Liver (tissue), 9 donors: ENCODE data around the gene CST9. TPM values are rescaled to one million over a fixed set of nuclear protein-coding genes. Genes with fewer than 3 reads are reported as not detected.

Source experiments
- DNase-seq: peaks from one replicate; pipeline ENCODE4 v3.0.0-alpha.2; 2017; ENCODE audit warnings: low spot score
- H3K27ac ChIP-seq, 2 donors: one replicate each; pipeline ENCODE4 v1.7.0; 2013; ENCODE audit warnings: inconsistent platforms in 2 of 2, low read length in 2 of 2, control low read depth in 1 of 2, low read depth in 1 of 2, mild to moderate bottlenecking in 1 of 2
- H3K27me3 ChIP-seq, 4 donors: one replicate each; pipeline versions ENCODE4 v1.6.1 to v1.7.0; 2013; ENCODE audit warnings: low read length in 3 of 4, inconsistent platforms in 1 of 4, mild to moderate bottlenecking in 1 of 4, moderate library complexity in 1 of 4; ENCODE audit not compliant: control insufficient read depth in 4 of 4, insufficient read depth in 4 of 4
- H3K36me3 ChIP-seq, 4 donors: one replicate each; pipeline versions ENCODE4 v1.6.1 to v1.7.0; 2013; ENCODE audit warnings: low read length in 3 of 4, mild to moderate bottlenecking in 3 of 4, low read depth in 1 of 4, moderate library complexity in 1 of 4; ENCODE audit not compliant: control insufficient read depth in 4 of 4, insufficient read depth in 3 of 4
- H3K4me1 ChIP-seq, 4 donors: one replicate each; pipeline versions ENCODE4 v1.6.1 to v1.7.0; 2013; ENCODE audit warnings: low read length in 3 of 4, mild to moderate bottlenecking in 3 of 4, moderate library complexity in 1 of 4; ENCODE audit not compliant: control insufficient read depth in 4 of 4, insufficient read depth in 4 of 4
- H3K4me3 ChIP-seq, 3 donors: one replicate each; pipeline versions ENCODE4 v1.6.1 to v1.7.0; 2013; ENCODE audit warnings: low read length in 3 of 3, control low read depth in 1 of 3, low read depth in 1 of 3, mild to moderate bottlenecking in 1 of 3
- H3K9ac ChIP-seq, 2 donors: one replicate each; pipeline ENCODE4 v1.7.0; 2013; ENCODE audit warnings: low read length in 2 of 2, mild to moderate bottlenecking in 2 of 2, moderate library complexity in 2 of 2, control low read depth in 1 of 2, low read depth in 1 of 2
- H3K9me3 ChIP-seq, 4 donors: one replicate each; pipeline versions ENCODE4 v1.6.1 to v1.7.0; 2013; ENCODE audit warnings: low read length in 3 of 4; ENCODE audit not compliant: control insufficient read depth in 4 of 4
- EGR1 ChIP-seq, 2 donors: IDR thresholded peaks; 2 replicates each; pipeline ENCODE4 v1.6.1; 2016 to 2018; ENCODE audit warnings: antibody characterized with exemption in 2 of 2, low read depth in 2 of 2
- FOXA1 ChIP-seq: IDR thresholded peaks from 2 replicates; pipeline ENCODE4 v1.6.1; 2016; ENCODE audit warnings: antibody characterized with exemption
- FOXA2 ChIP-seq: IDR thresholded peaks from 2 replicates; pipeline ENCODE4 v1.6.1; 2016; ENCODE audit warnings: antibody characterized with exemption
- GABPA ChIP-seq, 2 donors: IDR thresholded peaks in 1 of 2; conservative IDR thresholded peaks in 1 of 2; 2 replicates each; pipeline ENCODE4 v1.6.1; 2016; ENCODE audit warnings: antibody characterized with exemption in 2 of 2, mild to moderate bottlenecking in 1 of 2, moderate library complexity in 1 of 2
- HNF4A ChIP-seq, 2 donors: conservative IDR thresholded peaks; 2 replicates each; pipeline ENCODE4 v1.6.1; 2016; ENCODE audit warnings: antibody characterized with exemption in 2 of 2, mild to moderate bottlenecking in 2 of 2
- JUND ChIP-seq, 2 donors: IDR thresholded peaks; 2 replicates each; pipeline ENCODE4 v1.6.1; 2016; ENCODE audit warnings: antibody characterized with exemption in 2 of 2
- NR2F2 ChIP-seq: IDR thresholded peaks from 2 replicates; pipeline ENCODE4 v1.6.1; 2016; ENCODE audit warnings: antibody characterized with exemption
- RAD21 ChIP-seq, 2 donors: IDR thresholded peaks; 2 replicates each; pipeline ENCODE4 v1.6.1; 2016; ENCODE audit warnings: antibody characterized with exemption in 2 of 2, mild to moderate bottlenecking in 2 of 2
- RXRA ChIP-seq, 2 donors: IDR thresholded peaks; 2 replicates each; pipeline ENCODE4 v1.6.1; 2017 to 2018; ENCODE audit warnings: antibody characterized with exemption in 2 of 2, mild to moderate bottlenecking in 1 of 2
- TAF1 ChIP-seq: conservative IDR thresholded peaks from 2 replicates; pipeline ENCODE4 v1.6.1; 2016; ENCODE audit warnings: antibody characterized with exemption, mild to moderate bottlenecking
- WGBS: extraction: QIAGEN DNeasy Blood & Tissue Kit; methylation state at CpG from one replicate; pipeline ENCODE4 v1.1.7; 2013; 5-methylcytosine and 5-hydroxymethylcytosine counted together
- polyA plus RNA-seq, 2 donors: library from polyadenylated mRNA; stranded (reverse) in 1 of 2; unstranded in 1 of 2; fragments of 200-250 nt in 1 of 2; fragments of >200 nt in 1 of 2; fragmentation: Nextera tagmentation in 1 of 2; extraction: Ambion mirVana in 1 of 2; gene quantifications; one replicate each; pipeline versions ENCODE4 v1.2.1 to v1.2.3, GENCODE V29; 2013 to 2015
- total RNA-seq, 2 donors: library from RNA; depleted of rRNA; stranded (reverse); fragments of >200 nt; gene quantifications; one replicate each; pipeline ENCODE4 v1.2.3, GENCODE V29; 2014
- TF ChIP-seq, protein P1 (sequence below): IDR thresholded peaks from 2 replicates; pipeline ENCODE4 v1.6.1; 2016; ENCODE audit warnings: antibody characterized with exemption
- TF ChIP-seq, protein P2 (sequence below): IDR thresholded peaks from 2 replicates; pipeline ENCODE4 v1.6.1; 2016; ENCODE audit warnings: antibody characterized with exemption
- TF ChIP-seq, protein P3 (sequence below): IDR thresholded peaks from 2 replicates; pipeline ENCODE4 v1.6.1; 2016; ENCODE audit warnings: antibody characterized with exemption, mild to moderate bottlenecking
- TF ChIP-seq, protein P4 (sequence below): IDR thresholded peaks from 2 replicates; pipeline ENCODE4 v1.6.1; 2016; ENCODE audit warnings: antibody characterized with exemption
- TF ChIP-seq, protein P5 (sequence below): fragments of 150-350 bp; IDR thresholded peaks from 2 replicates; pipeline ENCODE4 v1.5.1; 2017; ENCODE audit warnings: improper control_type of control experiment, low read depth, low read length; ENCODE audit not compliant: missing input control
- donor health status: healthy.
- donor health status: healthy.
- donor health status: healthy.
- donor health status: healthy.
- donor health status: healthy.

The CST9 gene
- total and polyA plus RNA-seq, 4 donors: not detected

DNA sequence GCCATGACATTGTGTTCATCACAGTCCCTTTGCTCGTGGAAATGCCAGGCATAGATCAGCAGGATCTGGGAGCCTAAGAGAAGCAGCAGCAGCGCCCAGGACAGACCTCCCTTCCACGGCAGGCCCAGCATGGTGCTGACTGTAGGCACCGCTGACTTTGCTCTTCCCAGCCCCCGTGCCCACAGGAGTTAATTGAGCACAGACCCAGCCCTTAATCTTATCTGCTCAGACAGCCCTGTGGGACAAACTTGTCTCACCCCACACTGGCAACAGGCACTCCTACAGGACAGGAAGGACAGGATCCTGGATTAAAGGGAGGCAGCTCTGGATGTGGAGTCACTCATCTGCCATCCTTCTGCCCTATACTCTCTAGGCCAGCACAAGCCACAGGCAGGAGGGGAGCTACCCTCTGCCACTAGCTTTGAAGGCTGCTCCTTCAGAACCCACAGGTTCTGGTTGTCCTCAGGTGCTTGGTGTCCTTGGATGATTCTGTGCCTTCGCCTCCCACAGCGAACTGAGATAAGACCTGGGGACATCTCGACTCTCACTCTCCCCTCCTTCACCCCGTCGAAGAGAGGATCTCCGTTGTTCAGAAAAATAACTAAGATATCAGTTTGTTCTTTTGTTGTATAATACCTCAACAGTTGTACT, 37.3 kb downstream of the CST9 start, which contains the start of gene CST9L (continued):
- TF ChIP-seq, protein P1, sequence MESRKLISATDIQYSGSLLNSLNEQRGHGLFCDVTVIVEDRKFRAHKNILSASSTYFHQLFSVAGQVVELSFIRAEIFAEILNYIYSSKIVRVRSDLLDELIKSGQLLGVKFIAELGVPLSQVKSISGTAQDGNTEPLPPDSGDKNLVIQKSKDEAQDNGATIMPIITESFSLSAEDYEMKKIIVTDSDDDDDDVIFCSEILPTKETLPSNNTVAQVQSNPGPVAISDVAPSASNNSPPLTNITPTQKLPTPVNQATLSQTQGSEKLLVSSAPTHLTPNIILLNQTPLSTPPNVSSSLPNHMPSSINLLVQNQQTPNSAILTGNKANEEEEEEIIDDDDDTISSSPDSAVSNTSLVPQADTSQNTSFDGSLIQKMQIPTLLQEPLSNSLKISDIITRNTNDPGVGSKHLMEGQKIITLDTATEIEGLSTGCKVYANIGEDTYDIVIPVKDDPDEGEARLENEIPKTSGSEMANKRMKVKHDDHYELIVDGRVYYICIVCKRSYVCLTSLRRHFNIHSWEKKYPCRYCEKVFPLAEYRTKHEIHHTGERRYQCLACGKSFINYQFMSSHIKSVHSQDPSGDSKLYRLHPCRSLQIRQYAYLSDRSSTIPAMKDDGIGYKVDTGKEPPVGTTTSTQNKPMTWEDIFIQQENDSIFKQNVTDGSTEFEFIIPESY: no peak
- TF ChIP-seq TAF1 (no peak), EGR1 (IDR thresholded peaks at IDR 0.05; ENCODE audit: low read depth in 2 of 2) (no peak)

DNA sequence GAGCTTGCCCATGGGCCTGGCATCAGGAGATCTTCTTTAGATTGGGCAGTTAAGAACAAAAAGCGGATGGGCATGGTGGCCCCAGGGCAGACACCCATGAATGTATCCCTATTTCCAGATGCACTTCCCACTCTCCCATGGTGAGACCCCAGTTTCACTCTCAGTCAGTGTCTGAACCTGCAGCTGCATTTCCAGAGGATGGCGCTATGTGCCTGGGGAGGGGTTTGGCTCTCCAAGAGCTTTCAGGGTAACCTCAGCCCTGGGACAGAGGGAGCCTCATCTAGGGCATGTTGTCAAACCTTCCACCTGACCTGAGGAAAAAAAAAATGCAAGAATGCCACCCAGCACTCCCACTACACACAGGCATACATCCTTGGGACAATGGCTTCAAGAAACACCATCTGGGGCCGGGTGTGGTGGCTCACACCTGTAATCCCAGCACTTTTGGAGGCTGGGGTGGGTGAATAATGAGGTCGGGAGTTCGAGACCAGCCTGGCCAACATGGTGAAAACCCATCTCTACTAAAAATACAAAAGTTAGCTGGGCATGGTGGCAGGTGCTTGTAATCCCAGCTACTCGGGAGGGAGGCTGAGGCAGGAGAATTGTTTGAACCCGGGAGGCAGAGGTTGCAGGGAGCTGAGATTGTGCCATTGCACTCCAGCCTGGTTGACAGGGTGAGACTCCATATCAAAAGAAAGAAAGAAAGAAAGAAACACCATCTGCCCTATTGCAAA, 39.4 kb downstream of the CST9 start:
- Histone ChIP-seq H3K4me3 (no peak overlapping the region), H3K27ac (no peak overlapping the region), H3K9me3 (peaks cover 3 to 13% (median 9%) of the 10 kb centered on the region in 4 donors), H3K4me1 (peaks cover 0 to 8% (median 4%) of the 10 kb centered on the region in 4 donors), H3K36me3 (peaks cover 0 to 2% (median 0%) of the 10 kb centered on the region in 4 donors), H3K9ac (no peak overlapping the region), H3K27me3 (peaks cover 0 to 4% (median 0%) of the 10 kb centered on the region in 4 donors)
- 71% methylated on average over 7 of the region's 7 CpGs for WGBS
- TF ChIP-seq NR2F2 (no peak), EGR1 (IDR thresholded peaks at IDR 0.05; ENCODE audit: low read depth in 2 of 2) (no peak), RAD21 (IDR thresholded peaks at IDR 0.05) (no peak), JUND (IDR thresholded peaks at IDR 0.05) (no peak), HNF4A (conservative IDR thresholded peaks at IDR 0.05) (no peak), RXRA (IDR thresholded peaks at IDR 0.05) (no peak), TAF1 (no peak), FOXA1 (no peak), FOXA2 (no peak), GABPA (IDR thresholded peaks at IDR 0.05 in 1 of 2, conservative IDR thresholded peaks at IDR 0.05 in 1 of 2) (no peak)
- TF ChIP-seq, protein P2, sequence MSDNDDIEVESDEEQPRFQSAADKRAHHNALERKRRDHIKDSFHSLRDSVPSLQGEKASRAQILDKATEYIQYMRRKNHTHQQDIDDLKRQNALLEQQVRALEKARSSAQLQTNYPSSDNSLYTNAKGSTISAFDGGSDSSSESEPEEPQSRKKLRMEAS: no peak
- TF ChIP-seq, protein P3, sequence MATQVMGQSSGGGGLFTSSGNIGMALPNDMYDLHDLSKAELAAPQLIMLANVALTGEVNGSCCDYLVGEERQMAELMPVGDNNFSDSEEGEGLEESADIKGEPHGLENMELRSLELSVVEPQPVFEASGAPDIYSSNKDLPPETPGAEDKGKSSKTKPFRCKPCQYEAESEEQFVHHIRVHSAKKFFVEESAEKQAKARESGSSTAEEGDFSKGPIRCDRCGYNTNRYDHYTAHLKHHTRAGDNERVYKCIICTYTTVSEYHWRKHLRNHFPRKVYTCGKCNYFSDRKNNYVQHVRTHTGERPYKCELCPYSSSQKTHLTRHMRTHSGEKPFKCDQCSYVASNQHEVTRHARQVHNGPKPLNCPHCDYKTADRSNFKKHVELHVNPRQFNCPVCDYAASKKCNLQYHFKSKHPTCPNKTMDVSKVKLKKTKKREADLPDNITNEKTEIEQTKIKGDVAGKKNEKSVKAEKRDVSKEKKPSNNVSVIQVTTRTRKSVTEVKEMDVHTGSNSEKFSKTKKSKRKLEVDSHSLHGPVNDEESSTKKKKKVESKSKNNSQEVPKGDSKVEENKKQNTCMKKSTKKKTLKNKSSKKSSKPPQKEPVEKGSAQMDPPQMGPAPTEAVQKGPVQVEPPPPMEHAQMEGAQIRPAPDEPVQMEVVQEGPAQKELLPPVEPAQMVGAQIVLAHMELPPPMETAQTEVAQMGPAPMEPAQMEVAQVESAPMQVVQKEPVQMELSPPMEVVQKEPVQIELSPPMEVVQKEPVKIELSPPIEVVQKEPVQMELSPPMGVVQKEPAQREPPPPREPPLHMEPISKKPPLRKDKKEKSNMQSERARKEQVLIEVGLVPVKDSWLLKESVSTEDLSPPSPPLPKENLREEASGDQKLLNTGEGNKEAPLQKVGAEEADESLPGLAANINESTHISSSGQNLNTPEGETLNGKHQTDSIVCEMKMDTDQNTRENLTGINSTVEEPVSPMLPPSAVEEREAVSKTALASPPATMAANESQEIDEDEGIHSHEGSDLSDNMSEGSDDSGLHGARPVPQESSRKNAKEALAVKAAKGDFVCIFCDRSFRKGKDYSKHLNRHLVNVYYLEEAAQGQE: no peak
- TF ChIP-seq, protein P4, sequence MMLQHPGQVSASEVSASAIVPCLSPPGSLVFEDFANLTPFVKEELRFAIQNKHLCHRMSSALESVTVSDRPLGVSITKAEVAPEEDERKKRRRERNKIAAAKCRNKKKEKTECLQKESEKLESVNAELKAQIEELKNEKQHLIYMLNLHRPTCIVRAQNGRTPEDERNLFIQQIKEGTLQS: no peak
- TF ChIP-seq, protein P5, sequence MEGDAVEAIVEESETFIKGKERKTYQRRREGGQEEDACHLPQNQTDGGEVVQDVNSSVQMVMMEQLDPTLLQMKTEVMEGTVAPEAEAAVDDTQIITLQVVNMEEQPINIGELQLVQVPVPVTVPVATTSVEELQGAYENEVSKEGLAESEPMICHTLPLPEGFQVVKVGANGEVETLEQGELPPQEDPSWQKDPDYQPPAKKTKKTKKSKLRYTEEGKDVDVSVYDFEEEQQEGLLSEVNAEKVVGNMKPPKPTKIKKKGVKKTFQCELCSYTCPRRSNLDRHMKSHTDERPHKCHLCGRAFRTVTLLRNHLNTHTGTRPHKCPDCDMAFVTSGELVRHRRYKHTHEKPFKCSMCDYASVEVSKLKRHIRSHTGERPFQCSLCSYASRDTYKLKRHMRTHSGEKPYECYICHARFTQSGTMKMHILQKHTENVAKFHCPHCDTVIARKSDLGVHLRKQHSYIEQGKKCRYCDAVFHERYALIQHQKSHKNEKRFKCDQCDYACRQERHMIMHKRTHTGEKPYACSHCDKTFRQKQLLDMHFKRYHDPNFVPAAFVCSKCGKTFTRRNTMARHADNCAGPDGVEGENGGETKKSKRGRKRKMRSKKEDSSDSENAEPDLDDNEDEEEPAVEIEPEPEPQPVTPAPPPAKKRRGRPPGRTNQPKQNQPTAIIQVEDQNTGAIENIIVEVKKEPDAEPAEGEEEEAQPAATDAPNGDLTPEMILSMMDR: no peak
- TF ChIP-seq, protein P1: no peak
- DNase-seq: no peak
